ENCODE data around the gene SLC25A40. TPM values are rescaled to one million over a fixed set of nuclear protein-coding genes. Genes with fewer than 3 reads are reported as not detected.
"Not testable (repeated sequence)": the region's sequence is repeated elsewhere in the genome, so short reads cannot be mapped to it uniquely, and the experiment has no call there.

SLC25A40 gene
- total and polyA plus RNA-seq, 7 donors: 3.1 to 11.2 (median 5.8) TPM

GRCh38 chr7:87837597-87837996, 38.6 kb downstream of the SLC25A40 start:
- ATAC-seq: no peak
- intact Hi-C loops (cut with DNase I): no loop called here
- H3K27me3 ChIP-seq (ENCODE audit: insufficient read depth in 3 of 3, low read length in 2 of 3): no peaks in the 10 kb centered on the region
- H3K27ac ChIP-seq: no peak overlapping the region
- TF ChIP-seq CTCF (IDR thresholded peaks at IDR 0.05): no peak
- 52 to 88% (median 55%) methylated on average over 1 of the region's 1 CpG for WGBS, 3 donors
- no peaks in the 10 kb centered on the region for H3K4me1 ChIP-seq
- no peaks in the 10 kb centered on the region for H3K9me3 ChIP-seq
- peaks cover 0 to 40% of the 10 kb centered on the region in 2 donors for H3K36me3 ChIP-seq (ENCODE audit: insufficient read depth in 1 of 2, low read depth in 1 of 2)
- H3K4me3 ChIP-seq: no peak overlapping the region
- DNase-seq: no peak

GRCh38 chr7:87833130-87833529, 43.0 kb downstream of the SLC25A40 start:
- no peaks in the 10 kb centered on the region for H3K4me1 ChIP-seq
- ATAC-seq (no peak), DNase-seq (no peak)
- no peak for TF ChIP-seq CTCF (IDR thresholded peaks at IDR 0.05)
- intact Hi-C loops (cut with DNase I): no loop called here
- H3K4me3 ChIP-seq: no peak overlapping the region
- H3K27me3 ChIP-seq (ENCODE audit: insufficient read depth in 3 of 3, low read length in 2 of 3): no peaks in the 10 kb centered on the region
- H3K27ac ChIP-seq: no peak overlapping the region
- peaks cover 4% of the 10 kb centered on the region for H3K9me3 ChIP-seq
- H3K36me3 ChIP-seq (ENCODE audit: insufficient read depth in 1 of 2, low read depth in 1 of 2): peaks cover 0 to 32% of the 10 kb centered on the region in 2 donors
- 90 to 100% (median 93%) methylated on average over 1 of the region's 1 CpG for WGBS, 3 donors

DNA sequence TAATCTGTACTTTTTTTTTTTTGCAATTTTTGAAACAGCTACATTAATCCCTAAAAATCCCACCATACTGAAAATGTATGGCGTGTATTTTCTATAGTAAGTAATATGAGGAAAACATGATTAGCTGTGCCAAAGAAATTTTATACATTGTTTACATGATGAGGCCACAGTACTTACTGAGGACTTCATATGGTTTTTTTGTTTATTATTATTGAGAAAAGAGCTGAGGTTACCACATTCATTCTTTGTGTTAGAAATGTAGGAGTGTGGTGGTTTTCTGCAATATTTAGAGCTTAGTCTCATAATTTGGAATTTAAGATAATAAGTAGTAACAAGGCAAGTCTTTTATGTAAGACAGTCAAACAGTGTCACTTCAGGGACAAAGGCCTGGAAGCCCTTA, 45.1 kb downstream of the SLC25A40 start:
- H3K4me3 ChIP-seq: no peak overlapping the region
- no peaks in the 10 kb centered on the region for H3K27me3 ChIP-seq (ENCODE audit: insufficient read depth in 3 of 3, low read length in 2 of 3)
- H3K9me3 ChIP-seq: peaks cover 7% of the 10 kb centered on the region
- DNase-seq (no peak), ATAC-seq (no peak)
- TF ChIP-seq CTCF (IDR thresholded peaks at IDR 0.05): no peak
- intact Hi-C loops (cut with DNase I): no loop called here
- H3K27ac ChIP-seq: no peak overlapping the region
- 96 to 100% (median 97%) methylated on average over 1 of the region's 1 CpG for WGBS, 3 donors
- H3K4me1 ChIP-seq: no peaks in the 10 kb centered on the region
- H3K36me3 ChIP-seq (ENCODE audit: insufficient read depth in 1 of 2, low read depth in 1 of 2): peaks cover 0 to 32% of the 10 kb centered on the region in 2 donors

GRCh38 chr7:87828383-87828782, 47.8 kb downstream of the SLC25A40 start:
- intact Hi-C loops (cut with DNase I); H3K4me3 ChIP-seq; ATAC-seq; H3K27ac ChIP-seq; H3K27me3 ChIP-seq (ENCODE audit: insufficient read depth in 3 of 3, low read length in 2 of 3); H3K4me1 ChIP-seq; DNase-seq; H3K9me3 ChIP-seq: not testable (repeated sequence)
- peaks cover 0 to 13% of the 10 kb centered on the region in 2 donors for H3K36me3 ChIP-seq (ENCODE audit: insufficient read depth in 1 of 2, low read depth in 1 of 2)
- WGBS, 3 donors: 77 to 93% (median 89%) methylated on average over 1 of the region's 1 CpG

- H3K4me3 ChIP-seq; H3K27me3 ChIP-seq (ENCODE audit: insufficient read depth in 3 of 3, low read length in 2 of 3); intact Hi-C loops (cut with DNase I); H3K36me3 ChIP-seq (ENCODE audit: insufficient read depth in 1 of 2, low read depth in 1 of 2); H3K27ac ChIP-seq; DNase-seq; ATAC-seq; H3K9me3 ChIP-seq; H3K4me1 ChIP-seq: not testable (repeated sequence)
- whole genome bisulfite sequencing, 3 donors: 86 to 96% (median 90%) methylated on average over 2 of the region's 2 CpGs
These were observed 50.8 kb downstream of the SLC25A40 start for GRCh38 chr7:87825369-87825768.

- H3K27ac ChIP-seq; DNase-seq; H3K27me3 ChIP-seq (ENCODE audit: insufficient read depth in 3 of 3, low read length in 2 of 3); H3K9me3 ChIP-seq; H3K4me3 ChIP-seq; ATAC-seq; H3K4me1 ChIP-seq; H3K36me3 ChIP-seq (ENCODE audit: insufficient read depth in 1 of 2, low read depth in 1 of 2); intact Hi-C loops (cut with DNase I): not testable (repeated sequence)
- 96 to 97% (median 97%) methylated on average over 2 to 3 of the region's 4 CpGs for WGBS, 3 donors
These were observed 54.1 kb downstream of the SLC25A40 start for GRCh38 chr7:87822056-87822455.

All from psoas muscle (tissue), 8 donors.